CD8-positive, alpha-beta memory T cell (primary cell): ENCODE results near the gene DHRS4. TPM values are rescaled to one million over a fixed set of nuclear protein-coding genes. Genes with fewer than 3 reads are reported as not detected.
A peak's percentile ranks its signal among the peaks of the same experiment; 100 is the strongest.
"Not testable (repeated sequence)": the region's sequence is repeated elsewhere in the genome, so short reads cannot be mapped to it uniquely, and the experiment has no call there.

Source experiments
- CTCF ChIA-PET: fragments of 350-600 bp; sonication (Branson Sonifier 250); formaldehyde crosslinking; loops from one replicate; lab custom pipeline; 2021; ENCODE audit warnings: antibody characterized with exemption; lab: Charles Lee
- POLR2A ChIA-PET: fragments of 350-600 bp; sonication (Branson Sonifier 250); formaldehyde crosslinking; loops from one replicate; lab custom pipeline; 2021; ENCODE audit warnings: antibody characterized with exemption; lab: Charles Lee
- DNase-seq, 5 donors: peaks; one replicate each; pipeline versions ENCODE4 v3.0.0 to v3.0.0-alpha.2; 2020 to 2022; ENCODE audit warnings: mixed read lengths in 1 of 5
- H3K27ac ChIP-seq: one replicate; pipeline ENCODE4 v1.7.0; 2013; ENCODE audit warnings: low read depth, mild to moderate bottlenecking, low read length, moderate library complexity
- H3K27me3 ChIP-seq: 2 replicates; pipeline ENCODE4 v1.7.0; 2013; ENCODE audit warnings: low read length, mild to moderate bottlenecking; ENCODE audit not compliant: insufficient read depth, poor library complexity, severe bottlenecking
- H3K36me3 ChIP-seq: 2 replicates; pipeline ENCODE4 v1.7.0; 2013; ENCODE audit warnings: mild to moderate bottlenecking, low read length, moderate library complexity; ENCODE audit not compliant: insufficient read depth
- H3K4me1 ChIP-seq: 2 replicates; pipeline ENCODE4 v1.7.0; 2013; ENCODE audit warnings: mild to moderate bottlenecking, low read length, moderate library complexity; ENCODE audit not compliant: insufficient read depth
- H3K4me3 ChIP-seq: 2 replicates; pipeline ENCODE4 v1.7.0; 2013; ENCODE audit warnings: mild to moderate bottlenecking, low read length
- H3K9me3 ChIP-seq: 2 replicates; pipeline ENCODE4 v1.7.0; 2013; ENCODE audit warnings: mild to moderate bottlenecking, low read length
- H3K27ac Mint-ChIP-seq, 8 donors: one replicate each; pipeline ENCODE4 v1.8.0; 2020 to 2021; ENCODE audit warnings: mixed read lengths in 8 of 8, mild to moderate bottlenecking in 6 of 8, inconsistent platforms in 3 of 8, moderate library complexity in 3 of 8
- H3K27me3 Mint-ChIP-seq, 2 donors: one replicate each; pipeline ENCODE4 v1.8.0; 2020 to 2021; ENCODE audit warnings: mixed read lengths in 2 of 2, mild to moderate bottlenecking in 1 of 2, moderate library complexity in 1 of 2
- H3K36me3 Mint-ChIP-seq, 3 donors: one replicate each; pipeline ENCODE4 v1.8.0; 2020 to 2021; ENCODE audit warnings: mixed read lengths in 3 of 3, inconsistent platforms in 1 of 3, mild to moderate bottlenecking in 1 of 3
- H3K4me1 Mint-ChIP-seq, 3 donors: one replicate each; pipeline ENCODE4 v1.8.0; 2020 to 2021; ENCODE audit warnings: mixed read lengths in 3 of 3, inconsistent platforms in 1 of 3, mild to moderate bottlenecking in 1 of 3
- H3K4me3 Mint-ChIP-seq, 7 donors: one replicate each; pipeline ENCODE4 v1.8.0; 2020 to 2021; ENCODE audit warnings: mixed read lengths in 7 of 7, mild to moderate bottlenecking in 6 of 7, moderate library complexity in 4 of 7, inconsistent platforms in 2 of 7
- H3K9me3 Mint-ChIP-seq, 5 donors: one replicate each; pipeline ENCODE4 v1.8.0; 2020 to 2022; ENCODE audit warnings: mixed read lengths in 5 of 5, mild to moderate bottlenecking in 3 of 5, moderate library complexity in 2 of 5, inconsistent platforms in 1 of 5
- polyA plus RNA-seq: library from polyadenylated mRNA; unstranded; fragments of 300-500 nt; fragmentation: Illumina TruSeq; gene quantifications from one replicate; pipeline ENCODE4 v1.2.3, GENCODE V29; 2021
- total RNA-seq, 2 experiments: library from RNA; stranded (reverse); gene quantifications; one replicate each; pipeline ENCODE4 v1.2.3, GENCODE V29; 2021

DHRS4 gene
- total and polyA plus RNA-seq, 3 experiments from 2014 or later = 24.0 to 42.0 (median 25.2) TPM

GRCh38 chr14:24001679-24002078, 48.1 kb downstream of the DHRS4 start:
- H3K4me1 ChIP-seq, H3K27me3 Mint-ChIP-seq, H3K4me3 Mint-ChIP-seq, H3K9me3 Mint-ChIP-seq, H3K4me3 ChIP-seq, CTCF ChIA-PET, H3K27me3 ChIP-seq, DNase-seq, H3K27ac Mint-ChIP-seq, H3K27ac ChIP-seq, H3K36me3 ChIP-seq, POLR2A ChIA-PET, H3K4me1 Mint-ChIP-seq, H3K9me3 ChIP-seq, H3K36me3 Mint-ChIP-seq: not testable (repeated sequence)

- Histone ChIP-seq H3K4me1 (peaks cover 16% of the 10 kb centered on the region), H3K4me3 (peak overlapping the region; percentile 37)
- peaks cover 28 to 39% (median 37%) of the 10 kb centered on the region in 3 donors for H3K4me1 Mint-ChIP-seq
- H3K36me3 Mint-ChIP-seq, POLR2A ChIA-PET, H3K9me3 Mint-ChIP-seq, H3K27me3 ChIP-seq, H3K27ac ChIP-seq, H3K9me3 ChIP-seq, DNase-seq, H3K27me3 Mint-ChIP-seq, H3K36me3 ChIP-seq, CTCF ChIA-PET: not testable (repeated sequence)
- peak overlapping the region in 4 of 7 donors; percentile 63 to 96 (median 63) for H3K4me3 Mint-ChIP-seq
- peak overlapping the region in 2 of 8 donors; percentile 37 to 68 for H3K27ac Mint-ChIP-seq
Measured at GRCh38 chr14:24006471-24006816, 52.9 kb downstream of the DHRS4 start.

- Mint-ChIP-seq H3K4me3 (peak overlapping the region; percentile 77 to 96 (median 90)), H3K27ac (peak overlapping the region; percentile 76 to 98 (median 90)), H3K4me1 (peaks cover 28 to 42% (median 38%) of the 10 kb centered on the region in 3 donors)
- H3K36me3 ChIP-seq, H3K36me3 Mint-ChIP-seq, H3K9me3 ChIP-seq, H3K9me3 Mint-ChIP-seq, CTCF ChIA-PET, H3K27me3 ChIP-seq, H3K27me3 Mint-ChIP-seq, H3K27ac ChIP-seq: not testable (repeated sequence)
- peak; percentile 62 to 80 (median 71) for DNase-seq
- peaks cover 16% of the 10 kb centered on the region for H3K4me1 ChIP-seq
- POLR2A ChIA-PET = interaction anchor here (0.6 to 1.1 kb wide), 2 partner anchors 102 to 264 kb away, joined by 3 to 4 read pairs; partner anchors contain the start of gene RABGGTA
- H3K4me3 ChIP-seq = peak overlapping the region; percentile 37
Measured at GRCh38 chr14:24006817-24007652, 53.5 kb downstream of the DHRS4 start.

GRCh38 chr14:24011051-24011450, 57.5 kb downstream of the DHRS4 start:
- H3K9me3 Mint-ChIP-seq = no peaks in the 10 kb centered on the region
- H3K4me1 Mint-ChIP-seq = peaks cover 28 to 42% (median 38%) of the 10 kb centered on the region in 3 donors
- Histone ChIP-seq H3K4me1 (peaks cover 16% of the 10 kb centered on the region), H3K4me3 (no peak overlapping the region), H3K36me3 (no peaks in the 10 kb centered on the region), H3K9me3 (no peaks in the 10 kb centered on the region), H3K27me3 (no peaks in the 10 kb centered on the region), H3K27ac (no peak overlapping the region)
- no peak for DNase-seq
- H3K4me3 Mint-ChIP-seq = peak overlapping the region in 2 of 7 donors; percentile 6 to 32
- peaks cover 0 to 2% (median 0%) of the 10 kb centered on the region in 3 donors for H3K36me3 Mint-ChIP-seq
- peak overlapping the region in 7 of 8 donors; percentile 12 to 79 (median 58) for H3K27ac Mint-ChIP-seq
- POLR2A ChIA-PET = no interaction called here
- CTCF ChIA-PET = no interaction called here
- no peaks in the 10 kb centered on the region for H3K27me3 Mint-ChIP-seq

GRCh38 chr14:24012726-24013273, 59.2 kb downstream of the DHRS4 start:
- H3K4me3 Mint-ChIP-seq, H3K4me3 ChIP-seq, H3K9me3 ChIP-seq, H3K36me3 Mint-ChIP-seq, POLR2A ChIA-PET, H3K9me3 Mint-ChIP-seq, H3K27me3 ChIP-seq, DNase-seq, H3K27ac ChIP-seq, H3K27me3 Mint-ChIP-seq, H3K36me3 ChIP-seq: not testable (repeated sequence)
- H3K27ac Mint-ChIP-seq = peak overlapping the region in 2 of 8 donors; percentile 34 to 43
- CTCF ChIA-PET = interaction anchor here (0.7 kb wide), 1 partner anchor 70 kb away, joined by 3 read pairs; no protein-coding TSS in a partner anchor
- peaks cover 16% of the 10 kb centered on the region for H3K4me1 ChIP-seq
- peaks cover 25 to 38% (median 36%) of the 10 kb centered on the region in 3 donors for H3K4me1 Mint-ChIP-seq

- Mint-ChIP-seq H3K27ac (no peak overlapping the region), H3K36me3 (peaks cover 0 to 1% (median 0%) of the 10 kb centered on the region in 3 donors), H3K9me3 (peaks cover 0 to 4% (median 0%) of the 10 kb centered on the region in 5 donors), H3K27me3 (peaks cover 2 to 5% of the 10 kb centered on the region in 2 donors), H3K4me1 (peaks cover 20 to 27% (median 25%) of the 10 kb centered on the region in 3 donors), H3K4me3 (no peak overlapping the region)
- Histone ChIP-seq H3K4me3 (no peak overlapping the region), H3K4me1 (peaks cover 8% of the 10 kb centered on the region), H3K9me3 (no peaks in the 10 kb centered on the region), H3K27me3 (no peaks in the 10 kb centered on the region), H3K36me3 (no peaks in the 10 kb centered on the region), H3K27ac (no peak overlapping the region)
- CTCF ChIA-PET = interaction anchor here (0.6 to 1.3 kb wide), 5 partner anchors 69 to 285 kb away, joined by 3 to 5 read pairs (median 3); partner anchors contain the start of genes DHRS1 and NOP9
- DNase-seq = peak in 4 of 5 donors; percentile 39 to 67 (median 58)
- POLR2A ChIA-PET = no interaction called here
Measured at GRCh38 chr14:24013654-24014514, 60.3 kb downstream of the DHRS4 start.

GRCh38 chr14:24015745-24016144, 62.2 kb downstream of the DHRS4 start:
- H3K9me3 Mint-ChIP-seq, H3K4me1 ChIP-seq, H3K4me1 Mint-ChIP-seq, H3K27me3 ChIP-seq, POLR2A ChIA-PET, H3K27ac Mint-ChIP-seq, H3K36me3 Mint-ChIP-seq, H3K4me3 ChIP-seq, H3K27ac ChIP-seq, H3K9me3 ChIP-seq, DNase-seq, H3K4me3 Mint-ChIP-seq, CTCF ChIA-PET, H3K36me3 ChIP-seq: not testable (repeated sequence)
- H3K27me3 Mint-ChIP-seq = peaks cover 2 to 11% of the 10 kb centered on the region in 2 donors
